Measurements from ENCODE around the gene ZNF654. TPM values are rescaled to one million over a fixed set of nuclear protein-coding genes. Genes with fewer than 3 reads are reported as not detected.

The ZNF654 gene
- polyA plus RNA-seq, 1 donor (not counting 4 experiments of a cell fraction or from before 2014, with no cell fraction given): 8.2 TPM

- TF ChIP-seq EZH2 (IDR thresholded peaks at IDR 0.05; ENCODE audit: low read length): no peak
- TF ChIP-seq CTCF (optimal IDR thresholded peaks at IDR 0.05 in 1 of 3, IDR thresholded peaks at IDR 0.05 in 1 of 3, conservative IDR thresholded peaks at IDR 0.05 in 1 of 3; ENCODE audit: extremely low read depth in 1 of 3, insufficient read depth in 2 of 3, low read length in 3 of 3): no peak
- Histone ChIP-seq H2AFZ (ENCODE audit: control insufficient read depth, low read length) (no peak overlapping the region), H3K9me3 (ENCODE audit: control insufficient read depth, low read depth, low read length) (no peaks in the 10 kb centered on the region), H3K79me2 (ENCODE audit: control insufficient read depth, insufficient read depth, low read length) (peaks cover 17% of the 10 kb centered on the region), H3K9me1 (ENCODE audit: control insufficient read depth, extremely low read depth, insufficient read depth, low read length) (no peaks in the 10 kb centered on the region), H3K9ac (ENCODE audit: control insufficient read depth, extremely low read depth, insufficient read depth, low read length) (no peak overlapping the region), H3K27me3 (ENCODE audit: control insufficient read depth, extremely low read depth, insufficient read depth, low read length) (no peaks in the 10 kb centered on the region), H3K4me1 (ENCODE audit: control insufficient read depth, extremely low read depth, insufficient read depth, low read length) (no peaks in the 10 kb centered on the region), H3K4me3 (ENCODE audit: control insufficient read depth in 2 of 3, extremely low read depth in 1 of 3, insufficient read depth in 2 of 3, low read depth in 1 of 3, low read length in 3 of 3) (no peak overlapping the region), H3K4me2 (ENCODE audit: control insufficient read depth, extremely low read depth, insufficient read depth, low read depth, low read length) (no peak overlapping the region), H3K36me3 (ENCODE audit: control insufficient read depth in 2 of 2, extremely low read depth in 1 of 2, insufficient read depth in 2 of 2, low read length in 2 of 2) (no peaks in the 10 kb centered on the region), H4K20me1 (ENCODE audit: control insufficient read depth, extremely low read depth, insufficient read depth, low read length) (no peaks in the 10 kb centered on the region), H3K27ac (ENCODE audit: control insufficient read depth, insufficient read depth, low read length) (no peak overlapping the region)
- dilution Hi-C loops (cut with MboI; ENCODE audit: extremely low pct_ligation_motif_present, low sequenced_read_pairs): no loop called here
- DNase-seq (ENCODE audit: low read depth, low spot score) (no peak), FAIRE-seq (no peak)
These were observed 34.2 kb downstream of the ZNF654 start for GRCh38 chr3:88093266-88093665.

- Histone ChIP-seq H3K9ac (ENCODE audit: control insufficient read depth, extremely low read depth, insufficient read depth, low read length) (no peak overlapping the region), H4K20me1 (ENCODE audit: control insufficient read depth, extremely low read depth, insufficient read depth, low read length) (no peaks in the 10 kb centered on the region), H3K79me2 (ENCODE audit: control insufficient read depth, insufficient read depth, low read length) (peaks cover 10% of the 10 kb centered on the region), H3K9me1 (ENCODE audit: control insufficient read depth, extremely low read depth, insufficient read depth, low read length) (no peaks in the 10 kb centered on the region), H3K4me3 (ENCODE audit: control insufficient read depth in 2 of 3, extremely low read depth in 1 of 3, insufficient read depth in 2 of 3, low read depth in 1 of 3, low read length in 3 of 3) (no peak overlapping the region), H3K4me1 (ENCODE audit: control insufficient read depth, extremely low read depth, insufficient read depth, low read length) (no peaks in the 10 kb centered on the region), H3K27ac (ENCODE audit: control insufficient read depth, insufficient read depth, low read length) (no peak overlapping the region), H2AFZ (ENCODE audit: control insufficient read depth, low read length) (no peak overlapping the region), H3K9me3 (ENCODE audit: control insufficient read depth, low read depth, low read length) (no peaks in the 10 kb centered on the region), H3K27me3 (ENCODE audit: control insufficient read depth, extremely low read depth, insufficient read depth, low read length) (no peaks in the 10 kb centered on the region), H3K4me2 (ENCODE audit: control insufficient read depth, extremely low read depth, insufficient read depth, low read depth, low read length) (no peak overlapping the region), H3K36me3 (ENCODE audit: control insufficient read depth in 2 of 2, extremely low read depth in 1 of 2, insufficient read depth in 2 of 2, low read length in 2 of 2) (no peaks in the 10 kb centered on the region)
- TF ChIP-seq EZH2 (IDR thresholded peaks at IDR 0.05; ENCODE audit: low read length): no peak
- no peak for TF ChIP-seq CTCF (optimal IDR thresholded peaks at IDR 0.05 in 1 of 3, IDR thresholded peaks at IDR 0.05 in 1 of 3, conservative IDR thresholded peaks at IDR 0.05 in 1 of 3; ENCODE audit: extremely low read depth in 1 of 3, insufficient read depth in 2 of 3, low read length in 3 of 3)
- FAIRE-seq (no peak), DNase-seq (ENCODE audit: low read depth, low spot score) (no peak)
- dilution Hi-C loops (cut with MboI; ENCODE audit: extremely low pct_ligation_motif_present, low sequenced_read_pairs): no loop called here
These were observed 42.1 kb downstream of the ZNF654 start for GRCh38 chr3:88101142-88101541.

All from keratinocyte (primary cell).